Measurements from ENCODE around the gene SORCS2. TPM values are rescaled to one million over a fixed set of nuclear protein-coding genes. Genes with fewer than 3 reads are reported as not detected.

SORCS2 gene
- total RNA-seq, 1 experiment from 2014 or later, result 0.15 TPM

- H3K9me3 ChIP-seq (ENCODE audit: control insufficient read depth, insufficient read depth, low read depth, low read length), result no peaks in the 10 kb centered on the region
- no TSS peak for BruUV-seq (replicated peaks)
- TF ChIP-seq SIN3A (IDR thresholded peaks at IDR 0.05; ENCODE audit: borderline replicate concordance, insufficient read depth, low read depth, low read length) (no peak), REST (IDR thresholded peaks at IDR 0.05; ENCODE audit: insufficient read depth in 1 of 2, low read depth in 2 of 2, low read length in 1 of 2) (no peak), CTCF (IDR thresholded peaks at IDR 0.05) (no peak), POLR2AphosphoS5 (IDR thresholded peaks at IDR 0.05; ENCODE audit: low read depth, low read length) (no peak)
- no peaks in the 10 kb centered on the region for H3K36me3 ChIP-seq (ENCODE audit: control insufficient read depth, insufficient read depth, low read length)
- no peak overlapping the region for H3K27ac ChIP-seq (ENCODE audit: low read length)
- no peaks in the 10 kb centered on the region for H3K4me1 ChIP-seq (ENCODE audit: control insufficient read depth, insufficient read depth, low read length)
- no peak for DNase-seq (ENCODE audit: low read depth, low spot score)
- ChIA-PET CTCF (no interaction called here), POLR2A (no interaction called here)
- no peak overlapping the region for H3K4me3 ChIP-seq (ENCODE audit: low read depth in 2 of 2, low read length in 2 of 2)
- in situ Hi-C loops (cut with HindIII; ENCODE audit: low pct_unique_long_range_greater_than_20kb, low sequenced_read_pairs), result no loop called here
- no peaks in the 10 kb centered on the region for H3K27me3 ChIP-seq (ENCODE audit: control insufficient read depth, insufficient read depth, low read length)
- no peak for ATAC-seq
- intact Hi-C loops (cut with micrococcal nuclease; ENCODE audit: unreplicated experiment), result no loop called here
Measured at GRCh38 chr4:7737268-7737645, 544.9 kb downstream of the SORCS2 start.

GRCh38 chr4:7737752-7738457 is 545.6 kb downstream of the SORCS2 start:
- DNase-seq (ENCODE audit: low read depth, low spot score) (no peak), ATAC-seq (no peak)
- no peaks in the 10 kb centered on the region for H3K27me3 ChIP-seq (ENCODE audit: control insufficient read depth, insufficient read depth, low read length)
- in situ Hi-C loops (cut with HindIII; ENCODE audit: low pct_unique_long_range_greater_than_20kb, low sequenced_read_pairs) (no loop called here), intact Hi-C loops (cut with micrococcal nuclease; ENCODE audit: unreplicated experiment) (no loop called here)
- no peaks in the 10 kb centered on the region for H3K36me3 ChIP-seq (ENCODE audit: control insufficient read depth, insufficient read depth, low read length)
- CTCF ChIA-PET, result no interaction called here
- H3K9me3 ChIP-seq (ENCODE audit: control insufficient read depth, insufficient read depth, low read depth, low read length), result no peaks in the 10 kb centered on the region
- no peak overlapping the region for H3K27ac ChIP-seq (ENCODE audit: low read length)
- no peaks in the 10 kb centered on the region for H3K4me1 ChIP-seq (ENCODE audit: control insufficient read depth, insufficient read depth, low read length)
- H3K4me3 ChIP-seq (ENCODE audit: low read depth in 2 of 2, low read length in 2 of 2), result no peak overlapping the region
- POLR2A ChIA-PET, result no interaction called here
- BruUV-seq (replicated peaks), result no TSS peak
- TF ChIP-seq POLR2AphosphoS5 (IDR thresholded peaks at IDR 0.05; ENCODE audit: low read depth, low read length) (no peak), REST (IDR thresholded peaks at IDR 0.05; ENCODE audit: insufficient read depth in 1 of 2, low read depth in 2 of 2, low read length in 1 of 2) (no peak), SIN3A (IDR thresholded peaks at IDR 0.05; ENCODE audit: borderline replicate concordance, insufficient read depth, low read depth, low read length) (no peak), CTCF (IDR thresholded peaks at IDR 0.05) (no peak), TCF7L2 (IDR thresholded peaks at IDR 0.05; ENCODE audit: low read depth, low read length) (no peak)

All from Panc1 (cell line).